Ishikawa (cell line): ENCODE data around the gene CD83.

ENCODE experiments used
- CREB1 ChIP-seq: IDR thresholded peaks from 2 replicates; pipeline ENCODE4 v1.6.1; 2012; ENCODE audit warnings: low read depth
- EP300 ChIP-seq: IDR thresholded peaks from 2 replicates; pipeline ENCODE4 v1.6.1; 2012; ENCODE audit warnings: borderline replicate concordance
- NFIC ChIP-seq: IDR thresholded peaks from 2 replicates; pipeline ENCODE4 v1.6.1; 2012
- RAD21 ChIP-seq: IDR thresholded peaks from 2 replicates; pipeline ENCODE4 v1.6.1; 2012; ENCODE audit warnings: low read depth
- TAF1 ChIP-seq: IDR thresholded peaks from 2 replicates; pipeline ENCODE4 v1.6.1; 2012; ENCODE audit warnings: low read depth, mild to moderate bottlenecking

DNA sequence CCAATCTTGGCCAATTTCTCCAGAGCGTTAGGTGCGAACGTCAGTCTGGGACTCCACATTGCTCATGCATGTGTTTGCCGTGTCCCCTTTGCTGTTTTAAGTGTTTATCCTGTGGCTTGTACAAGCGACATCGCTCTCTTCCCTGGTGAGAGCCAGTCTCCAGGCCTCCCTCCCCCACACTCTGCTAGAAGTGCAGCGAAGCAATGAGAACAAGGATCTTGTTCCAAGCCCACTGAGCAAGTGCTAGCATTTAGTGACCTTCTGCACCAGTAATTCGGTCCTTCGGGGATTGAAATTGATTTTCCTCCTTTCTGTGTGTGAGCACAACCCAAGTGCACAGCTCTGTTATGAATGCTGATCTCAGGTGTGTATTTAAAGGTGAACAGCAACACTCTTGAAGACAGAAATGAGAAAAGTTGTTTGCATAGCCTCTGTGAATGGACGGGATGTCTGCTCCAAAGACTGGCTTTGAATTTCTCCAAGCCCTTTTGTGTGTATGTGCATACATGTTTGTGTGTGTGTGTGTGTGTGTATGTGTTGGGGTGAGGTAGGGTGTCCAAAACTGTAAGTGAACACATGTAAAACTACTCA is 29.0 kb downstream of the CD83 start:
- TF ChIP-seq TAF1 (no peak), CREB1 (no peak), EP300 (no peak), RAD21 (no peak), NFIC (no peak)
